OCI-LY1 (cell line): ENCODE data around the gene CLCA4.

Experiments
- EZH2 ChIP-seq: fragments of 200-600 bp; sonication (generic), shearing (Covaris generic); IDR thresholded peaks from 2 replicates; pipeline ENCODE4 v1.8.0; 2017; ENCODE audit warnings: borderline replicate concordance, mixed run types, mild to moderate bottlenecking, antibody characterized with exemption, low read length, moderate library complexity, mixed read lengths
- TF ChIP-seq, protein P1 (sequence below): fragments of 200-600 bp; sonication (generic), shearing (Covaris generic); IDR thresholded peaks from 2 replicates; pipeline ENCODE4 v1.5.1; 2017; ENCODE audit warnings: mild to moderate bottlenecking, antibody characterized with exemption, low read length, moderate library complexity, mixed read lengths

GRCh38 chr1:86552376-86552775 lies 5.5 kb downstream of the CLCA4 start:
- TF ChIP-seq, protein P1, sequence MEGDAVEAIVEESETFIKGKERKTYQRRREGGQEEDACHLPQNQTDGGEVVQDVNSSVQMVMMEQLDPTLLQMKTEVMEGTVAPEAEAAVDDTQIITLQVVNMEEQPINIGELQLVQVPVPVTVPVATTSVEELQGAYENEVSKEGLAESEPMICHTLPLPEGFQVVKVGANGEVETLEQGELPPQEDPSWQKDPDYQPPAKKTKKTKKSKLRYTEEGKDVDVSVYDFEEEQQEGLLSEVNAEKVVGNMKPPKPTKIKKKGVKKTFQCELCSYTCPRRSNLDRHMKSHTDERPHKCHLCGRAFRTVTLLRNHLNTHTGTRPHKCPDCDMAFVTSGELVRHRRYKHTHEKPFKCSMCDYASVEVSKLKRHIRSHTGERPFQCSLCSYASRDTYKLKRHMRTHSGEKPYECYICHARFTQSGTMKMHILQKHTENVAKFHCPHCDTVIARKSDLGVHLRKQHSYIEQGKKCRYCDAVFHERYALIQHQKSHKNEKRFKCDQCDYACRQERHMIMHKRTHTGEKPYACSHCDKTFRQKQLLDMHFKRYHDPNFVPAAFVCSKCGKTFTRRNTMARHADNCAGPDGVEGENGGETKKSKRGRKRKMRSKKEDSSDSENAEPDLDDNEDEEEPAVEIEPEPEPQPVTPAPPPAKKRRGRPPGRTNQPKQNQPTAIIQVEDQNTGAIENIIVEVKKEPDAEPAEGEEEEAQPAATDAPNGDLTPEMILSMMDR, result no peak
- TF ChIP-seq EZH2, result no peak
